ENCODE data around the gene SPNS3.
A peak's percentile ranks its signal among the peaks of the same experiment; 100 is the strongest.

The SPNS3 gene

GRCh38 chr17:4485676-4486646, 52.2 kb downstream of the SPNS3 start:
- no peak for DNase-seq (ENCODE audit: extremely low spot score, insufficient read length, low read depth)
- no peak for FAIRE-seq

GRCh38 chr17:4487296-4487695, 53.6 kb downstream of the SPNS3 start:
- DNase-seq (ENCODE audit: extremely low spot score, insufficient read length, low read depth) (no peak), FAIRE-seq (no peak)

- DNase-seq (ENCODE audit: extremely low spot score, insufficient read length, low read depth), result no peak
- no peak for FAIRE-seq
Observed at GRCh38 chr17:4487820-4488716, 54.3 kb downstream of the SPNS3 start.

GRCh38 chr17:4488989-4489595, 55.4 kb downstream of the SPNS3 start:
- DNase-seq (ENCODE audit: extremely low spot score, insufficient read length, low read depth), result no peak
- no peak for FAIRE-seq

GRCh38 chr17:4490109-4490591, 56.4 kb downstream of the SPNS3 start:
- no peak for FAIRE-seq
- no peak for DNase-seq (ENCODE audit: extremely low spot score, insufficient read length, low read depth)

- no peak for DNase-seq (ENCODE audit: extremely low spot score, insufficient read length, low read depth)
- FAIRE-seq, result no peak
Observed at GRCh38 chr17:4490637-4491061, 56.9 kb downstream of the SPNS3 start.

GRCh38 chr17:4492721-4493561, 59.2 kb downstream of the SPNS3 start:
- no peak for DNase-seq (ENCODE audit: extremely low spot score, insufficient read length, low read depth)
- no peak for FAIRE-seq

- DNase-seq (ENCODE audit: extremely low spot score, insufficient read length, low read depth), result no peak
Observed at GRCh38 chr17:4497101-4497824, 63.5 kb downstream of the SPNS3 start.

GRCh38 chr17:4498461-4499397, 65.0 kb downstream of the SPNS3 start, which contains the start of gene SPNS2:
SPNS2 (plus strand) TSS chr17:4498881; CDS start chr17:4499048, 167 bp downstream.
- FAIRE-seq (peak; percentile 9), DNase-seq (ENCODE audit: extremely low spot score, insufficient read length, low read depth) (peak; percentile 68)

More at GRCh38 chr17:4497101-4497824, 63.5 kb downstream of the SPNS3 start:
- FAIRE-seq, result peak; percentile 29

GRCh38 chr17:4499431-4500190, 65.9 kb downstream of the SPNS3 start:
- no peak for FAIRE-seq
- no peak for DNase-seq (ENCODE audit: extremely low spot score, insufficient read length, low read depth)

GRCh38 chr17:4500191-4500571, 66.4 kb downstream of the SPNS3 start:
- DNase-seq (ENCODE audit: extremely low spot score, insufficient read length, low read depth) (no peak), FAIRE-seq (no peak)

GRCh38 chr17:4501295-4501949, 67.7 kb downstream of the SPNS3 start:
- FAIRE-seq, result no peak

GRCh38 chr17:4502466-4503154, 68.9 kb downstream of the SPNS3 start:
- DNase-seq (ENCODE audit: extremely low spot score, insufficient read length, low read depth) (no peak), FAIRE-seq (no peak)

More at GRCh38 chr17:4501295-4501949, 67.7 kb downstream of the SPNS3 start:
- DNase-seq (ENCODE audit: extremely low spot score, insufficient read length, low read depth), result no peak

GRCh38 chr17:4503283-4504025, 69.7 kb downstream of the SPNS3 start:
- no peak for DNase-seq (ENCODE audit: extremely low spot score, insufficient read length, low read depth)
- FAIRE-seq, result no peak

- no peak for FAIRE-seq
- no peak for DNase-seq (ENCODE audit: extremely low spot score, insufficient read length, low read depth)
Observed at GRCh38 chr17:4504188-4504587, 70.4 kb downstream of the SPNS3 start.
